ENCODE data around the gene CDK14. TPM values are rescaled to one million over a fixed set of nuclear protein-coding genes. Genes with fewer than 3 reads are reported as not detected.

The CDK14 gene
- total RNA-seq, 1 experiment from 2014 or later, result 57.9 TPM

GRCh38 chr7:90552521-90552920 lies 43.6 kb upstream of the CDK14 start:
- CTCF ChIA-PET, result no interaction called here
- Mint-ChIP-seq H3K4me1 (peaks cover 14% of the 10 kb centered on the region), H3K9me3 (peaks cover 4% of the 10 kb centered on the region; the same call in 1 of the 2 replicates), H3K27ac (no peak overlapping the region), H3K36me3 (no peaks in the 10 kb centered on the region), H3K27me3 (ENCODE audit: low read depth) (peaks cover 3% of the 10 kb centered on the region; the same call in 1 of the 2 replicates), H3K4me3 (no peak overlapping the region)
- ATAC-seq (no peak), DNase-seq (ENCODE audit: low spot score) (no peak)
- TF ChIP-seq NFE2L1 (CRISPR knock-in tag; IDR thresholded peaks at IDR 0.05), result no peak
- no peak for TF ChIP-seq ATF2 (CRISPR knock-in tag; IDR thresholded peaks at IDR 0.05; ENCODE audit: borderline replicate concordance, low read depth)
- no peak for TF ChIP-seq RELA (CRISPR knock-in tag; IDR thresholded peaks at IDR 0.05; ENCODE audit: borderline replicate concordance)
- no peak for TF ChIP-seq AR (CRISPR knock-in tag; IDR thresholded peaks at IDR 0.05)
- no peak for TF ChIP-seq CBFB (CRISPR knock-in tag; IDR thresholded peaks at IDR 0.05; ENCODE audit: low read depth)
- no peak for TF ChIP-seq ARID4B (CRISPR knock-in tag; IDR thresholded peaks at IDR 0.05; ENCODE audit: borderline replicate concordance)
- no peak for TF ChIP-seq ZBTB21 (CRISPR knock-in tag; IDR thresholded peaks at IDR 0.05; ENCODE audit: borderline replicate concordance)
- TF ChIP-seq IRF2 (CRISPR knock-in tag; IDR thresholded peaks at IDR 0.05; ENCODE audit: borderline replicate concordance, low read depth), result no peak
- no peak for TF ChIP-seq IRF1 (CRISPR knock-in tag; IDR thresholded peaks at IDR 0.05)
- TF ChIP-seq USF1 (CRISPR knock-in tag; IDR thresholded peaks at IDR 0.05), result no peak
- no peak for TF ChIP-seq RORB (CRISPR knock-in tag; IDR thresholded peaks at IDR 0.05)
- no peak for TF ChIP-seq ESRRA (CRISPR knock-in tag; IDR thresholded peaks at IDR 0.05; ENCODE audit: borderline replicate concordance)
- POLR2A ChIA-PET, result no interaction called here

GRCh38 chr7:90560730-90561129 lies 35.4 kb upstream of the CDK14 start:
- no peaks in the 10 kb centered on the region for H3K4me1 Mint-ChIP-seq
- CTCF ChIA-PET, result no interaction called here
- TF ChIP-seq ZNF423 (CRISPR knock-in tag; IDR thresholded peaks at IDR 0.05) (no peak), GTF2I (CRISPR knock-in tag; conservative IDR thresholded peaks at IDR 0.05) (no peak), GABPB1 (CRISPR knock-in tag; IDR thresholded peaks at IDR 0.05) (no peak), PRDM15 (CRISPR knock-in tag; IDR thresholded peaks at IDR 0.05) (no peak), AR (CRISPR knock-in tag; IDR thresholded peaks at IDR 0.05) (no peak), RORB (CRISPR knock-in tag; IDR thresholded peaks at IDR 0.05) (no peak), TEAD4 (CRISPR knock-in tag; IDR thresholded peaks at IDR 0.05) (no peak)

More at GRCh38 chr7:90560730-90561129, 35.4 kb upstream of the CDK14 start:
- Mint-ChIP-seq H3K4me3 (no peak overlapping the region), H3K27ac (no peak overlapping the region), H3K9me3 (peaks cover 9% of the 10 kb centered on the region), H3K27me3 (ENCODE audit: low read depth) (no peaks in the 10 kb centered on the region), H3K36me3 (no peaks in the 10 kb centered on the region)
- POLR2A ChIA-PET, result no interaction called here
- no peak for ATAC-seq
- DNase-seq (ENCODE audit: low spot score), result no peak
